GM19395 (cell line): Measurements from ENCODE around the gene ZNF646.

Experiments
- ATAC-seq: cut with Tn5 transposase; IDR thresholded peaks from one replicate; pipeline ENCODE4 v1.9.1; 2021; ENCODE audit warnings: mild to moderate bottlenecking, moderate library complexity; ENCODE audit not compliant: unreplicated experiment

The ZNF646 gene

DNA sequence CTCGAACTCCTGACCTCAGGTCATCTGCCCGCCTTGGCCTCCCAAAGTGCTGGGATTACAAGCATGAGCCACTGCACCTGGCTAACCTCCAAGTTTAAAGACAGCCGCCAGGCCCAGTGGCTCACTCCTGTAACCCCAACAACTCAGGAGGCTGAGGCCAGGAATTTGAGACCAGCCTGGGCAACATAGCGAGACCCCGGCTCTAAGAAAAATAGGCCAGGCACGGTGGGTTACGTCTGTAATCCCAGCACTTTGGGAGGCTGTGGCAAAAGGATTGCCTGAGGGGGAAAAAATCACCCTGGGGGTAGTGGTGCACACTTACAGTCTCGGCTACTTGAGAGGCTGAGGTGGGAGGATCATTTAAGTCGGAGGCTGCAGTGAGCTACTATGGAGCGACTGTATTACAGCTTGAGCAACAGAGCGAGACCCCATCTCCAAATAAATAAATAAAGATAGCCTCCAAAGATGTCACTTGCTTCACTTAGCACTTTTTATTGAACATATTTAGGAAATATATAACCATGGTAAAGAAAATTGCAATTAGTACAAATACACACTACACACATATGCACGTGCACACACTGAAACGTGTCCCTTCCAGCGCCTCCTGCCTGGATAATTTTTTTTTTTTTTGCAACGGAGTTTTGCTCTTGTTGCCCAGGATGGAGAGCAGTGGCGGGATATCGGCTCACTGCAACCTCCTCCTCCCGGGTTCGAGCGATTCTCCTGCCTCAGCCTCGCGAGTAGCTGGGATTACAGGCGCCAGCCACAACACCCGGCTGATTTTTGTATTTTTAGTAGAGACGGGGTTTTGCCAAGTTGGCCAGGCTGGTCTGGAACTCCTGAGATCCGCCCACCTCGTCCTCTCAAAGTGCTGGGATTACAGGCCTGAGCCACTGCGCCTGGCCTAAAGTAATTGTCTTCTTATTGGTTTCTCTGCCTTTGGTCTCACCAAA is 32.6 kb downstream of the ZNF646 start:
- no peak for ATAC-seq

DNA sequence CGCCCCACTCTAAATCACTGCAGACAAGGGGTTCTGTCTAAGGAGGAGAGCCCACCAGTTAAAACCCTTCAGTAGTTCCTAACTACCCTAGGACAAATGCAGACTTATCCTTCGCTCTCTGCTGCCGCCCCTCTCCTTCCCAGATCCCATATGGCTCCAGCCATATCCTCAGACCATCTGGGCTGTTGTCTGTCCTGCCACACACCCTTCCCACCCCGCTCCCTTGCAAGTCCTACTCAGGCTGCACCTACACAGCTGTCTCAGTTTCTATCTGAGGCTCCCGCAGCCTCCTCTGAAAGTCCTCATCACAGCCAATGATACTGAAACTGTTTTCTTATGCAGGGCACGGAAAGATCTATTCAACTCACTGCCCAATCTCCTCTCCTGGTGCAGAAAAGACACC is 33.2 kb downstream of the ZNF646 start:
- peak; percentile 76 for ATAC-seq

DNA sequence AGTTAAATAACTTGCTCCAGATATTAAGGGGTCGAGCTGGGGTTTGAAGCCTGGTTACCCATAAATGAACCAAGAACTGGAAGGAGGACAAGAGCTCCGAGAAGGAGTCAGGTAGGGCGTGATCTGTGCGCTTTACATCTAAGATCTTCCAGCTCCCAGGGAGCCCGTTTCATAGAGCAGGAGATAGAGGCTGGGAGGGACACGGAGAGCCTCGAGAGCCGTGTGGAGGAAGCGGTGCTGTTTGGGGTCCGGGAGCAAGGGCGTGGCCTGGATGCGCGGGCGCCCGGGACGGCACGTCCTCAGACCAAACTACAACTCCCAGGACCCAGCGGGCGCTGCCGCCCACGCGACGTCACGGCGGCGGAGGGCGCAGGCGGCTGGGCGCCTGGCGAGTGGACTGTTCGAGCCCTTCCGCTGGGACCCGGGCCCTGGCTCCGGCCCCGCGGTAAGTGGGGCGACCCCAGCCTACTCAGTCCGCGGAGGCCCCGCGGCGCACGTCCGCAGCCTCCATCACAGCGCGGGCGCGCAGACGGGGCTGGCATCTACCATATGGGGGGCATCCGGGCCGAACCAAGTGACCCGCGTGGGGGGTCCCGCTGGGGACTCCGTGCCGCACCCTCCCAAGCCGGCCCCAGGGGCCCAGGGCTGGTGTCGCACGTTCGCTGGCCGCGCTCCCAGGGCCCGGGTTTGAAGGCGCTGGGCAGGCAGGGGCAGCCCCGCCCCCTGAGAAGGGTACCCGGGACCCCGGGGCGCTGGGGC is 34.0 kb downstream of the ZNF646 start, which contains the start of gene BCKDK:
BCKDK (plus strand) TSS at position 352 of the 759 bp plus-strand sequence. CDS start 838 bp downstream, outside the sequence.
- ATAC-seq, result peak; percentile 87

DNA sequence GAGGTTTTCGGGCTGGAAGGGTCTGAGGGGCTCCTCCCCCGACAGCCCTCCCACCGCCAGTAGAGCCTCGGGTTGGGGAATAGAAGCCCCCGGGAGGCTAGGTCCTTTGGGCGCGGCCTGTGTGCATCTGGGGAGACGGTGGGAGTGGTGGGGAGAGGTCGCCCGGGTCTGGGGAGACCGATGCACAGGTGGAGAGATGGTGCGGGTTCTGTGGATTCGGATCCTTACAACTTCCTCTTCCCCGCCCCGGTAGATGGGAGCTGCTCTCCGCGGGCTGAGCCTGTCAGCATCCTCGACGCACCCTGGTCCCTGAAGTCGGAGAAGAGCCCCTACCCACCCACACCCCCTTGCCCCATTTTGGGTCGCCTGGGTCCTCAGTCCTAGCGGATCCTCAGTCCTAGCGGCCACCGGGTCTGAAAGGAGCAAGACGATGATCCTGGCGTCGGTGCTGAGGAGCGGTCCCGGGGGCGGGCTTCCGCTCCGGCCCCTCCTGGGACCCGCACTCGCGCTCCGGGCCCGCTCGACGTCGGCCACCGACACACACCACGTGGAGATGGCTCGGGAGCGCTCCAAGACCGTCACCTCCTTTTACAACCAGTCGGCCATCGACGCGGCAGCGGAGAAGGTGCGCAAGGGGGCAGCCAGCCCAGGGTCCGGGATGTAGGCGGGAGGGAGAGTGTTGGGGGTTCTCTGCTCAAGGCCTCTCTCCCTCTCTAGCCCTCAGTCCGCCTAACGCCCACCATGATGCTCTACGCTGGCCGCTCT is 34.8 kb downstream of the ZNF646 start:
- no peak for ATAC-seq

GRCh38 chr16:31109622-31110021 is 35.4 kb downstream of the ZNF646 start:
- ATAC-seq, result no peak

- no peak for ATAC-seq
Observed at GRCh38 chr16:31110106-31111034, 36.1 kb downstream of the ZNF646 start.

DNA sequence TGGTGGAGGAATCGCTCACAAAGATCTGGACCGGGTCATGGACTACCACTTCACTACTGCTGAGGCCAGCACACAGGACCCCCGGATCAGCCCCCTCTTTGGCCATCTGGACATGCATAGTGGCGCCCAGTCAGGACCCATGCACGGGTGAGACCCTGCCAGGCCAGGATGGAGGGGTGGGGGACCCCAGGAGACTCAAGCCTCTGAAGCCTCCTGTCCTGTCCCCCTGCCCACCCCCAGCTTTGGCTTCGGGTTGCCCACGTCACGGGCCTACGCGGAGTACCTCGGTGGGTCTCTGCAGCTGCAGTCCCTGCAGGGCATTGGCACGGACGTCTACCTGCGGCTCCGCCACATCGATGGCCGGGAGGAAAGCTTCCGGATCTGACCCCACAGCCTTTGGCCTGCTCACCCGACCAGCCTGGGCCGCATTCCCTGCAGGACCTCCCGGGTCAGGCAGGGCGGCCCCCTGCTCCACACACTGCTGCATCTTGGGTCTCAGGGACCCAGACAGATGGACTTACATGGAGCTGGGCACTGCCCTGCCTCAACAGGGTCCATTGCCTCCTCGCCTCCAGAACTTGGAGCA is 37.8 kb downstream of the ZNF646 start:
- ATAC-seq, result no peak

DNA sequence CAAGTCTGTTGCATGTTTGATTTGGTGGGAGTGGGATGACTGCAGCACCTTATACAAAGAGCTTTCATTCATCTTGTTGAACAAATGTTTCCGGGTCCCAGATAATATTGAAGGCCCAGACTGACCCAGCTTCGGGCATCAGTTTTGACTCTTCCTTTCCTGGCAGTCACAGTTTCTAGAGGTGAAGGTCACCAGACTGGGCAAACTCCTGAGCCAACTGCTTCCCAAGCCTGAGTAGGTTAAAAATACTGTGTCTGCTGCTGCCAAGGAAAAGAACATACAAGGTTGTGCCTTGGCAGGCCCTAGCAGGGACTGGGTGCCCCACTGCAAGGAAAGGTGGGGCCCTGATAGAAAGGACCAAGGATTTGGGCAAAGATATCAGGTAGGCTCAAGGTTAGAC is 38.5 kb downstream of the ZNF646 start:
- no peak for ATAC-seq

DNA sequence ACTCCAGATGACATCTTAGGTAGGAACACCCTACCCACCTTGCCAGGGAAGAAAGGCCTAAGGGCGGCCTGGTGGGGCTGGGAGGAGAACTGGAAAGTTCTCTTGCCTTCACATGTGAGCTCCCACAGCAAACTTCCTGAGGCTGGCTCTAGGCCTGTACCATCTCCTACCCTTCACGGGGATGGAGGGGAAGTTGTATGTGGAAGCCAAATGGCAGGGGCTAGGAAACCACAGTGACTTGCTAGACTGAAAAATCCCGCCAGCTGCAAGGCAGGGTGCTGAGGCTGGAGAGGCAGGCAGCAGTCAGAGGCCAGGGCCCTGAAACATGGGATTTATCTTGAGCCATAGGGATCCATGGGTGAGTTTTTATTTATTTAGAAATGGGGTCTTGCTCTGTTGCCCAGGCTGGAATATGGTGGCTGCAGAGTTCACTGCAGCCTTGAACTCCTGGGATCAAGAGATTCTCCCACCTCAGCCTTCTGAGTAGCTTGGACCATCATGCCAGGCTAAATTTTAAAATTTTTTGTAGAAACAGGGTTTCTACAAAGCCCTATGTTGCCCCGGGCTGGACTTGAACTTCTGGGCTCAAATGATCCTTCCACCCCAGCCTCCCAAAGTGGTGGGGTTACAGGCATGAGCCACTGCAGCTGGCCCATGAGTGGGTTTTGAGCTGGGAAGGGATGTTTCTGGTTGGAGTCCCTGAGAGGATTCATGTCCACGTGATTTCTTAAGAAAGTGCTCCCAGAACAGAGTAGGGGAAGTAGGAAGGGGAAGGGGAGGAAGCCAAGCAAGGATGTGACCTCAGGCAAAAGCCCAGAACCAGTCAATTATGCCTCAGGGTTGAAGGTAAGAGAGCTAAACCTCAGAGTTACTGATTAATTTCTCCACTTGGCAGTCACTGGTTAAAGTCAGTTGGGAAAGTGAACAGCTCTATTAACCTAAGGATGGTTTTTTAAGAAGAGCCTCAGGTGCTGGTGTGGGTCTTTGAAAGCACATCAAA is 39.2 kb downstream of the ZNF646 start:
- ATAC-seq, result no peak

- ATAC-seq, result no peak
Observed at GRCh38 chr16:31114468-31114867, 40.2 kb downstream of the ZNF646 start.

DNA sequence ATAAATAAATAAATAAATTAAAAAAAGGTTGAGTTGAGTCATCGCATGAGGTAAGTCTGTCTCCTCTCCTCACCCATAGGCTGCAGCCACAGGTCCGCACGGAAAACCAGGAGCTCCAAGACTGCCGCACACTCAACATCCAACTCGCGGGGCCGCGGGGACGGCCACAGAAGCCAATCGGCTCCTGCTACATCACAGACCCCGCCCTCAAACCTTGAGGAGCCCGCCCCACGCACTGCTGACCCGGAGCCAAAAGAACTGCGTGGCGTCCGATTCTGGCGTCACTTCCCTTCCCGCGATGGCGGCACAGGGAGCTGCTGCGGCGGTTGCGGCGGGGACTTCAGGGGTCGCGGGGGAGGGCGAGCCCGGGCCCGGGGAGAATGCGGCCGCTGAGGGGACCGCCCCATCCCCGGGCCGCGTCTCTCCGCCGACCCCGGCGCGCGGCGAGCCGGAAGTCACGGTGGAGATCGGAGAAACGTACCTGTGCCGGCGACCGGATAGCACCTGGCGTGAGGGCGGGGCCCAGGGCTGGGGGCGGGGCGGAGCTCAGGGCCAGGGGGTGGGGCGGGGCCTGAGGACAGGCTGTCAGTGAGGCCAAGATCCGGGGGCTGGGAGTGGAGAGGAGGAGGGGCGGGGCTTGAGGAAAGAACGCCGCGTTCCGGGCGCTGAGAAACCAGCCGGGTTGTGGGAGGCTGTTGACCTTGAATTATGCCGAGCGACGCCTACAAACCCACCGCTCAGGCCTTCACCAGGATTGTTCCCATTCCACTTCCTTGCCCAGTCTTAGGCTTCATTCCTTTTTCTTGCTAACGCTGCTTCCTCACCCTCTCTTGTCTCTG is 43.4 kb downstream of the ZNF646 start, which contains the start of gene KAT8:
KAT8 (plus strand) TSS at position 281 of the 839 bp plus-strand sequence; CDS start at position 299, 18 bp downstream.
- ATAC-seq, result peak; percentile 91

- no peak for ATAC-seq
Observed at GRCh38 chr16:31118223-31119155, 44.3 kb downstream of the ZNF646 start.

DNA sequence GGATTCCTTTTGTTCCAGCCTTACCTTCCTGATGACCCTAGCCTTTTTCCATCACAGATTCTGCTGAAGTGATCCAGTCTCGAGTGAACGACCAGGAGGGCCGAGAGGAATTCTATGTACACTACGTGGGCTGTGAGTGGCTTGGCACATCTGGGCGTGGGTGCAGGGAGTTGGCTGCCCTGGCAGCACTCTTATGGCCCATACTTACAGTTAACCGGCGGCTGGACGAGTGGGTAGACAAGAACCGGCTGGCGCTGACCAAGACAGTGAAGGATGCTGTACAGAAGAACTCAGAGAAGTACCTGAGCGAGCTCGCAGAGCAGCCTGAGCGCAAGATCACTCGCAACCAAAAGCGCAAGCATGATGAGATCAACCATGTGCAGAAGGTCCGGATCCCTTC is 45.9 kb downstream of the ZNF646 start:
- ATAC-seq, result no peak

DNA sequence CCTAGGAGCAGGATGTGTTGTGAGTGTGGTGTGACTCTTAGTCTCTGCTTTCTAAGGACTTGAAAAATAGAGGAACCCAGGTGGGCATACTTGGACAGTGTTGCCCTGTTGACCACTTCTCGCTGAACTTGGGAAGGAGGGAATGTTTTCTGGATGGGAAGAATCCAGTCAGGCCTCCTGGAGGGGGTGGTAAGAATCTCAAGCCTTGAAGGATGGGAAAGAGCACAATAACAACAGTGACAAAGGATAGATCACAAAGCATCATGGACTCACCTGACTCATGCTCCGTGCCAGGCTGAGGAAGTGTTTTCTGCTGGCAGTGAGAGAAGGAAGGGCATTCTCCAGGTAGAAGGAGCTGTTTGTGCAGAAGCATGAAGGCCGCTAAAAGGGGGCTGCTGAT is 51.6 kb downstream of the ZNF646 start:
- no peak for ATAC-seq

GRCh38 chr16:31127182-31127581 is 53.0 kb downstream of the ZNF646 start:
- ATAC-seq, result no peak
